GM06990 (cell line): ENCODE data around the gene RGS2.

Experiments used
- DNase-seq: peaks from one replicate; pipeline ENCODE4 v3.0.0-alpha.2; 2011; ENCODE audit not compliant: insufficient read length; ENCODE audit errors: extremely low read depth
- H3K27me3 ChIP-seq: replicated peaks from 2 replicates; pipeline ENCODE4 v1.6.0; 2011; ENCODE audit warnings: low read length; ENCODE audit not compliant: control insufficient read depth, insufficient read depth
- H3K36me3 ChIP-seq: 2 replicates; pipeline ENCODE4 v1.5.1; 2011; ENCODE audit warnings: low read length; ENCODE audit not compliant: control insufficient read depth, insufficient read depth
- H3K4me3 ChIP-seq: replicated peaks from 2 replicates; pipeline ENCODE4 v1.5.1; 2011; ENCODE audit warnings: low read depth, mild to moderate bottlenecking, control low read depth, low read length
- CTCF ChIP-seq: IDR thresholded peaks from 2 replicates; pipeline ENCODE4 v1.5.1; 2011; ENCODE audit warnings: low read length, control low read depth, mild to moderate bottlenecking, inconsistent platforms; ENCODE audit not compliant: insufficient read depth, poor library complexity, severe bottlenecking

RGS2 gene

GRCh38 chr1:192764675-192765074 lies 44.2 kb upstream of the RGS2 start:
- H3K36me3 ChIP-seq, result no peaks in the 10 kb centered on the region; the same call in 1 of the 2 replicates
- TF ChIP-seq CTCF, result no peak
- H3K27me3 ChIP-seq, result no peaks in the 10 kb centered on the region
- no peak for DNase-seq
- H3K4me3 ChIP-seq, result no peak overlapping the region

GRCh38 chr1:192766009-192766625 lies 42.7 kb upstream of the RGS2 start:
- Histone ChIP-seq H3K4me3 (no peak overlapping the region), H3K27me3 (no peaks in the 10 kb centered on the region), H3K36me3 (no peaks in the 10 kb centered on the region; the same call in 1 of the 2 replicates)
- DNase-seq, result no peak
- no peak for TF ChIP-seq CTCF

GRCh38 chr1:192766876-192767275 lies 42.0 kb upstream of the RGS2 start:
- H3K4me3 ChIP-seq, result no peak overlapping the region
- no peaks in the 10 kb centered on the region for H3K36me3 ChIP-seq
- no peak for DNase-seq
- H3K27me3 ChIP-seq, result no peaks in the 10 kb centered on the region
- TF ChIP-seq CTCF, result no peak

- Histone ChIP-seq H3K36me3 (no peaks in the 10 kb centered on the region), H3K27me3 (no peaks in the 10 kb centered on the region), H3K4me3 (no peak overlapping the region)
- DNase-seq, result no peak
- TF ChIP-seq CTCF, result no peak
Measured at GRCh38 chr1:192767798-192768197, 41.0 kb upstream of the RGS2 start.

- no peaks in the 10 kb centered on the region for H3K27me3 ChIP-seq
- H3K36me3 ChIP-seq, result no peaks in the 10 kb centered on the region
- H3K4me3 ChIP-seq, result no peak overlapping the region
- TF ChIP-seq CTCF, result no peak
- DNase-seq, result no peak
Measured at GRCh38 chr1:192768463-192768862, 40.4 kb upstream of the RGS2 start.

- Histone ChIP-seq H3K4me3 (no peak overlapping the region), H3K36me3 (no peaks in the 10 kb centered on the region), H3K27me3 (no peaks in the 10 kb centered on the region)
- no peak for DNase-seq
- no peak for TF ChIP-seq CTCF
Measured at GRCh38 chr1:192771341-192771740, 37.5 kb upstream of the RGS2 start.
